PC-9 (cell line): Measurements from ENCODE around the gene CCDC24.

Experiments
- EZH2 ChIP-seq: fragments of 200-600 bp; sonication (generic); IDR thresholded peaks from 2 replicates; pipeline ENCODE4 v1.8.0; 2017; ENCODE audit warnings: antibody characterized with exemption, low read depth
- TF ChIP-seq, protein P1 (sequence below): fragments of 200-600 bp; sonication (generic); conservative IDR thresholded peaks from 2 replicates; pipeline ENCODE4 v1.6.1; 2017; ENCODE audit warnings: mixed run types, antibody characterized with exemption, mild to moderate bottlenecking, moderate library complexity

DNA sequence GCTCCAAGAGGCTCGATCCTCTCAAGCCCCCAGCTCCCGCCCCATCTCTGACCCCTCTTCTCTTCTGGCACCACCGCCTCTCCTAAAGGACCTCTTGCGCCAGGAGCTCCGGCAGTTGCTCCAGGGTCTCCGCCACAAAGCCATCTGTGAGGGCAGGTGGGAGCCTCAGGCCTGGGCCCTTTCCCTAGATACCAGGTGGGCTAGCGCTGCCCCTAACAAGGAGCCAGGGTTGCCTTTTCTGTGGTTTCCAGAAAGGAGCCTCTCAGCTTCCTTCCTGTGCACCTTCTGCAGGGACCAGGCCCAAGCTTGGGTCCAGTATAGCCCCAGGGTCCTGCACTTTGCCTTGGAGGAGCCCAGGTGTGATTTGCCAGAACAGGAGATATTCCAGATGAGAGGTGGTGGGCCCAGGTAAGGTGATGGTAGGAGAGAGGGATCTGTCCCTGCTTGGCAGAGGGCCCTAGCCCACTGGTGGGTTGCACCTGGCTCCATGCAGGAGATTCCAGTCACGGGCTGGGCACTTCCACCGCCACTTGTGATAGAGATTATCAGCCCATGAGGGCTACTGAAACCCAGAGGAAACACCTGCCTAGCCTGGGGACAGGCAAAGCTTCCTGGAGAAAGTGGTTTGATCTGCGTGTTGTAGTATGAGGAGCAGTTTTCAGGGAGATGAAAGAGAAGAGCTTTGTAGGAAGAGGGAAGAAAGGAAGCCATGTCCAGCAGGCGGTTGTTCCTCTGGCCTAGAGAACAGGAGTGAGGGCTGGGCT, 1.0 kb downstream of the CCDC24 start:
- TF ChIP-seq EZH2, result no peak
- TF ChIP-seq, protein P1, sequence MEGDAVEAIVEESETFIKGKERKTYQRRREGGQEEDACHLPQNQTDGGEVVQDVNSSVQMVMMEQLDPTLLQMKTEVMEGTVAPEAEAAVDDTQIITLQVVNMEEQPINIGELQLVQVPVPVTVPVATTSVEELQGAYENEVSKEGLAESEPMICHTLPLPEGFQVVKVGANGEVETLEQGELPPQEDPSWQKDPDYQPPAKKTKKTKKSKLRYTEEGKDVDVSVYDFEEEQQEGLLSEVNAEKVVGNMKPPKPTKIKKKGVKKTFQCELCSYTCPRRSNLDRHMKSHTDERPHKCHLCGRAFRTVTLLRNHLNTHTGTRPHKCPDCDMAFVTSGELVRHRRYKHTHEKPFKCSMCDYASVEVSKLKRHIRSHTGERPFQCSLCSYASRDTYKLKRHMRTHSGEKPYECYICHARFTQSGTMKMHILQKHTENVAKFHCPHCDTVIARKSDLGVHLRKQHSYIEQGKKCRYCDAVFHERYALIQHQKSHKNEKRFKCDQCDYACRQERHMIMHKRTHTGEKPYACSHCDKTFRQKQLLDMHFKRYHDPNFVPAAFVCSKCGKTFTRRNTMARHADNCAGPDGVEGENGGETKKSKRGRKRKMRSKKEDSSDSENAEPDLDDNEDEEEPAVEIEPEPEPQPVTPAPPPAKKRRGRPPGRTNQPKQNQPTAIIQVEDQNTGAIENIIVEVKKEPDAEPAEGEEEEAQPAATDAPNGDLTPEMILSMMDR, result no peak
